GM18861 (cell line): ENCODE results near the gene EIF5A2.
"Not testable (repeated sequence)": the region's sequence is repeated elsewhere in the genome, so short reads cannot be mapped to it uniquely, and the experiment has no call there.

Experiments used
- ATAC-seq: cut with Tn5 transposase; IDR thresholded peaks from one replicate; pipeline ENCODE4 v1.9.1; 2021; ENCODE audit not compliant: unreplicated experiment

The EIF5A2 gene

DNA sequence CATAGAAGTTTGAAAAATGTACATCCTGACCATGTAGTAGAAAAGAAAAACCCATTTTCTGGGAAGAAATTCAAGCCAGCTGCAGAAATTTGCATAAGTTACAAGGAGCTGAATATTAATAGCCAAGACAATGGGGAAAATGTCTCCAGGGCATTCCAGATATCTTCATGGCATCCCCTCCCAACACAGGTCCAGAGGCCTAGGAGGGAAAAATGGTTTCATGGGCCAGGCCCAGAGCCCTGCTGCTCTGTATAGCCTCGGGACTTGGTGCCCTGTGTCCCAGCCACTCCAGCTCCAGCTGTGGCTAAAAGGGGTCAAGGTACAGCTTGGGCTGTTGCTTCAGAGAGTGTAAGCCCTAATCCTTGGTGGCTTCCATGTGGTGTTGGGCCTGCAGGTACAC is 11.2 kb downstream of the EIF5A2 start:
- not testable (repeated sequence) for ATAC-seq

GRCh38 chr3:170896781-170897180 is 11.7 kb downstream of the EIF5A2 start:
- no peak for ATAC-seq

DNA sequence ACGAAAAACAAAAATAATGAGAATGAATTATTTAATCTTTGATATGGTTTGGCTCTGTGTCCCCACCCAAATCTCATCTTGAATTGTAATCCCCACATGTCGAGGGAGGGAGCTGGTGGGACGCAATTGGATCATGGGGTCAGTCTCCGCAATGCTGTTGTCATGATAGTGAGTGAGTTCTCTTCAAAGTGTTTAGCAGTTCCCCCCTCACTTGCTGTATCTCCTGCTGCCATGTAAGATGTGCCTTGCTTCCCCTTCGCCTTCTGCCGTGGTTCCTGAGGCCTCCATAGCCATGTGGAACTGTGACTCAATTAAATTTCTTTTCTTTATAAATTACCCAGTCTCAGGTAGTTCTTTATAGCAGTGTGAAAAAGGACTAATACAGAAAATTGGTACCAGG is 12.1 kb downstream of the EIF5A2 start:
- not testable (repeated sequence) for ATAC-seq

DNA sequence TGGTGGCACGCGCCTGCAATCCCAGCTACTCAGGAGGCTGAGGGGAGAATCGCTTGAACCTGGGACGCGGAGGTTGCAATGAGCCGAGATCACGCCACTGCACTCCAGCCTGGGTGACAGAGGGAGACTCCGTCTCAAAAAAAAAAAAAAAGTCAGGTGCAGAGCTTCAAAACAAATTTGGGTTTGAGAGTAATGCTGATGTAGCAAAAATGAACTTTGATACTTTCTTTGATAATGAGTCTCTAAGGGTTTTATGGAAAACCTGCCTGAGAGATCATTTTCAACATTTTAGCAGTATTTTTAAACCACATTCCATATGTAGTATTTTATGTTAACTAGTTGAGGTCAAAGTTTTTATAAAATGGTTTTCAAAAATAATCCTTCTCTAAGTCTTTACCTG is 14.5 kb downstream of the EIF5A2 start:
- no peak for ATAC-seq

DNA sequence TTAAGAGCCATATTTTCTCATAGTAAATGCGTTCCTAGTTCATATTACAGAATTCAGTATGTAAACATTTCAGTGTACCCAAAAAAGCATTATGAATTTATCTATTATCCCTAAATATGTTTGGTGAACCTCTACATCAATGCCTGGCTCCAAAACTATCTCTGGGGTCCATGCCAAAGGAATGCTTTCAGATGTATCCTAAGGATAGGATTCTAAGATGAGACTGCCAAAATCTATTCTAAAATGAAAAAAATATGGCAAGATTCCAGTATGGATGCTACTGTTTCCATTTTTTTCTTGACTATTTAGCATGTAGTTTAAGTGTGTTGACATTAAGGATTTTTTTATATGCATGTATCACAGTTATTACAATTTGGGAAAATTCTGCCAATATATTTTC is 18.8 kb downstream of the EIF5A2 start:
- ATAC-seq = no peak

GRCh38 chr3:170889132-170889531 is 19.3 kb downstream of the EIF5A2 start:
- ATAC-seq = no peak

- ATAC-seq = not testable (repeated sequence)
These were observed 24.1 kb downstream of the EIF5A2 start for GRCh38 chr3:170884109-170884930.

GRCh38 chr3:170878688-170879087 is 29.7 kb downstream of the EIF5A2 start:
- not testable (repeated sequence) for ATAC-seq

- ATAC-seq = not testable (repeated sequence)
These were observed 31.1 kb downstream of the EIF5A2 start for GRCh38 chr3:170877311-170877710.

- no peak for ATAC-seq
These were observed 31.9 kb downstream of the EIF5A2 start for GRCh38 chr3:170876537-170876936.

DNA sequence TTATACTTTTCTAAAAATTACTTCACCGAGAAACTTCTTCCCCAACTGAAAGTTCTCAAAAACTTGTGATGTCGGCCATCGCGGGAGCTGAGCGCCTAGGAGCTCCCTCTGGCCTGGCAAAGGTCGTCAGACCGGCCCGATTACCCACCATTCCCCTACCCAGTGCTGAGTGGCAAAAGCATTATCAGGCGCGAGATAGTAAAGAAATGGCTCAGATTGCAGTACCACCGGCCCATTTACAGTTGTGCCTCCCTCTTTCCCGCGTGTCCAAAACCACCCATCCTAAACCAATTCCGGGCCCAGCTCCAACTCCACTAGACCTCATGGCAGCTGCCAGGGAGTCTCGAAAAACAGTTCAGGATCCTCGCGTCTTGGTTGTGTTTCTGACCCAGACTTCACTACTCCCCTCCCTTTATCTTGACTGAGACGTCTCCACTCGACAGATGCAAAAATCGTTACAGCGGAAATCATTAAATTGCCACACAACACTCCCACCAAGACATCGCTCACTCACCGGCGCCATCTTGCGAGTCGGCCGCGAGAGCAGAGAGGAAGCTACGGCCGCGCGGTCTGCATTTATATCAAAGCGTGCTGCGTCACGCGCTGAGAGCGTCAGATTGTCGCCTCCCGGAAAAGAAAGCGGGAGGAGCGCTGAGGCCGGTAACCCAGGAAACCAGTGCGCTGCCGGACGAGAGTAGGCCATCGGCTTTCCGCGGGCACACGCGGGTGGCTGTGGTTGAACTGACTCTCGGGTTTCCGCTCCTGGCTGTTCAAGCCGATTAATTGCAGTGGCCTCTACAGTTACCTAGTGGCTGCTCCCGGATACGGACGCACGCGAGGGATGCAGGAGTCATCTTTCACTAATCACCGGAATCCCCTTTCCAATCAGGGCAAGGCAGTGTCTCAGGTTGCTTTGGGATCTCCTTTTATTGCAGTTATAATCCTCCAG is 38.5 kb downstream of the EIF5A2 start, which contains the start of gene RPL22L1:
Gene RPL22L1 (minus strand): TSS at position 551 of the 949 bp plus-strand sequence. CDS start 28 bp downstream, at position 523.
- ATAC-seq = peak; percentile 94

DNA sequence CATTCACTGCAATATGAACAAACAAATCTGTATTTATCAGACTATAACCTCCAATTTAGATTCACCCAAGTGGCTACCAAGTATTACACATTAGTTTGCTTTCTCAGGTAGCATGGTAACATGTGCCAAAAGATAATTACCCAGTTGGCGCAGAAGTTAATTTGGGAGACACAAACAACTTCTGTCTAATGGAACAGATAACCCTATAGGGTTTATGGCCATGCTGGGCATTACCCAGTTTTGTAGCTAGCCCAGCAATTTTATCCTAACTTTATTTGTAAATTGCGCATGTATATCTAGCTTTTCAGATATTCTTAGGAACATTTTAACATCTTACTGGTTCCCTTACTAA is 39.2 kb downstream of the EIF5A2 start:
- no peak for ATAC-seq

DNA sequence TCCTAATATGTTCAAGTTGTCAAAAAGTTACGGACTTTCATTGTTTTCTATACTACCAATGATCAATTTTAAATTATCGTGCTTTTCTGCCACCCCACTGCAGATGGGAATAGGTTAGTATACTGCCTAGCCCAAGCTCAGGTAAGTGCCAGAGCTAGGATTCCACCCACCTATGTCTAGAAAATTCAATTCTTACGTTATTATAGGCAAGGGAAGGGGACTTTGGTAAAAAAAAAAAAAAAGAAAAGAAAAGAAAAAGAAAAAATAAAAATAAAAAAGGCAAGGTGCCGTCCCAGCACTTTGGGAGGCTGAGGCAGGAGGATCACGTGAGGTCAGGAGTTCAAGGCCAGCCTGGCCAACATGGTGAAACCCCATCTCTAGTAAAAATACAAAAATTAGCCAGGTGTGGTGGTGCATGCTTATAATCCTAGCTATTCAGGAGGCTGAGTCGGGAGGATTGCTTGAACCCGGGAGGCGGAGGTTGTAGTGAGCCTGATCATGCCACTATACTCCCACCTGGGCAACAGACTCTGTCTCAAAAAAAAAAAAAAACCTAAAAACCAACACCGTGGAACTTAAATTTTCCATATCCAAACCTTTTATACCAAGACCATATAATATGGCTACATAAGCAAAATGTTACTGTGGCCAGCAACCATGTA is 39.7 kb downstream of the EIF5A2 start:
- no peak for ATAC-seq

- peak; percentile 34 for ATAC-seq
These were observed 41.1 kb downstream of the EIF5A2 start for GRCh38 chr3:170867143-170867937.

DNA sequence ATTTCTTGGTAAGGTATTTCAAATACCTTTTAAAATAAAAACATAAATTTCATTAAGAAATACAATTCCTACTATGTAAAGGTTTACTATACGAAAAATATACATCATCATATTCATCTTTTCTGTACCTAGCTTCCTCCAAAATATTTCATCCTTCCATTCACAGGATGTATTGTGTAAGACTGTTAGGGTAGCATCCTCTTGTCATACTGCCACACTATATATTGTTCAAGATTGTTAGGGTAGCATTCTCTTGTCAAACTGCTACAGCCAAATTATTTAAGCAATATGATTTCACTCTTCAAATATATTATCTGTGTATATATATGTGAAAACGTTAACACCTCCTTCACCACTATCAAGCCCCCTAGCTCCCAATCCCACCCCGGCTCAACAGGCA is 41.9 kb downstream of the EIF5A2 start:
- ATAC-seq = no peak

- ATAC-seq = no peak
These were observed 43.0 kb downstream of the EIF5A2 start for GRCh38 chr3:170865209-170866094.

- no peak for ATAC-seq
These were observed 43.8 kb downstream of the EIF5A2 start for GRCh38 chr3:170864525-170865208.

DNA sequence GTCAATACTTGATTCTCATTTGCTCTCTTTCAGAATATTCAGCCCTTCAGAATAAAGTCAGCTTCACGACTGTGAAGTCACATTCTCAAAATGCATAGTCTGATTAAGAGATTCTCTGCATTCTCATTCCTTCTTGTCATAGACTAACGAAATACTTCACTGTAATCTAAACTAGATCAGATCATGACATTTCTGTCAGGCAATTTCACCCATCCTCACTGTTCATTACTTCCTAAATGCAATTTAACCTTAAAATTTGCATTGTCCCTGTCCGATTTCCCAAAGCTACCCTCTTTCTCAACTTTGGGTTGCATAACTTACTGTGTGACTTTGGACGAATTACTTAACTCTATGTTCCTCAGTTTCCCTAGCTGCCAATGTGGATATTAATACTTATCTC is 44.6 kb downstream of the EIF5A2 start:
- ATAC-seq = no peak
